ENCODE measurements around the gene ADAMTS5. TPM values are rescaled to one million over a fixed set of nuclear protein-coding genes. Genes with fewer than 3 reads are reported as not detected.

Gene ADAMTS5
- total RNA-seq, 1 donor from 2014 or later: 15.7 TPM

DNA sequence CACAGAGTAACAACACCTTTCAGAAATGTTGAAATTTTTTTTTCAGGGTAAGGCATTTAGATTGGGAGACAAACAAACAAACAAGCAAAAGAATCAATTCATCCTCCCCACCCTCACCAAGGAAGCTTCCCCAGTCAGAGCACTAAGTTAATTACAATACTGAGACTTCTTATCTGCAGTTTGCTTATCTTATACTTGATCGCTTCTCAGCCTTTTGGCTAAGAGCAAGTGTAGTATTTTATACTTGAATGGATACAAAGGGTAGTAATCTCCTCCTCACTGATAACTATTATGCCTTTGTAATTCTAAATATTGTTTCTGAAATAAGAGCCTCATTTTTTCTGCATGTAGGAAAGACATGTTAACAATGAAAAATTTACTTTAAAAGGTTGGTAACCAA lies 54.4 kb downstream of the ADAMTS5 start:
- H3K27ac ChIP-seq (ENCODE audit: low read depth, low read length): no peak overlapping the region
- no peak overlapping the region for H3K4me3 ChIP-seq (ENCODE audit: low read length in 3 of 3)
- no peaks in the 10 kb centered on the region for H3K36me3 ChIP-seq (ENCODE audit: control insufficient read depth in 3 of 3, insufficient read depth in 3 of 3, low read length in 3 of 3)
- H3K27me3 ChIP-seq (ENCODE audit: control insufficient read depth in 3 of 3, insufficient read depth in 3 of 3, low read length in 3 of 3): no peaks in the 10 kb centered on the region
- no peak overlapping the region for H3K9ac ChIP-seq (ENCODE audit: low read depth in 1 of 3, low read length in 3 of 3)
- no peaks in the 10 kb centered on the region for H3K4me1 ChIP-seq (ENCODE audit: control insufficient read depth in 3 of 3, insufficient read depth in 3 of 3, low read length in 3 of 3)
- peaks cover 0 to 9% (median 0%) of the 10 kb centered on the region in 3 donors for H3K9me3 ChIP-seq (ENCODE audit: control insufficient read depth in 3 of 3, low read length in 3 of 3)

DNA sequence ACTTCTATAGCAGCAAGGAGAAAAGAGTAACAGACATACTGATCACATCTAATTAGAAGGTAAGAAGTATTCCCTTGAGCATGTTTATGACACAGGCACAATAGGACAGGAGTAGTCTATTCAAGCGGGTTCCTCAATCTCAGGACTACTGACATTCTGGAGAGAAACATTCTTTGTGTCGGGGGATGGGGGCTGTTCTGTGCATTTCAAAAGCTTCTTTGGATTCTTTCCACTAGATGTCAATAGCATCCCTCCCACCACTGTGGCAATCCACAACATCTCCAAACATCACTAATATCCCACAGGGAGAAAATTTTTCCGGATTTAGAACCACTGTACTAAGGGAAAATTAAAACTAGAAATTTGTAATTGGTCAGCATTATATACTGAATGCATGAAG lies 56.9 kb downstream of the ADAMTS5 start:
- Histone ChIP-seq H3K4me3 (ENCODE audit: low read length in 3 of 3) (no peak overlapping the region), H3K27ac (ENCODE audit: low read depth, low read length) (no peak overlapping the region), H3K4me1 (ENCODE audit: control insufficient read depth in 3 of 3, insufficient read depth in 3 of 3, low read length in 3 of 3) (no peaks in the 10 kb centered on the region), H3K36me3 (ENCODE audit: control insufficient read depth in 3 of 3, insufficient read depth in 3 of 3, low read length in 3 of 3) (no peaks in the 10 kb centered on the region), H3K9ac (ENCODE audit: low read depth in 1 of 3, low read length in 3 of 3) (no peak overlapping the region), H3K9me3 (ENCODE audit: control insufficient read depth in 3 of 3, low read length in 3 of 3) (peaks cover 0 to 9% (median 0%) of the 10 kb centered on the region in 3 donors), H3K27me3 (ENCODE audit: control insufficient read depth in 3 of 3, insufficient read depth in 3 of 3, low read length in 3 of 3) (no peaks in the 10 kb centered on the region)

DNA sequence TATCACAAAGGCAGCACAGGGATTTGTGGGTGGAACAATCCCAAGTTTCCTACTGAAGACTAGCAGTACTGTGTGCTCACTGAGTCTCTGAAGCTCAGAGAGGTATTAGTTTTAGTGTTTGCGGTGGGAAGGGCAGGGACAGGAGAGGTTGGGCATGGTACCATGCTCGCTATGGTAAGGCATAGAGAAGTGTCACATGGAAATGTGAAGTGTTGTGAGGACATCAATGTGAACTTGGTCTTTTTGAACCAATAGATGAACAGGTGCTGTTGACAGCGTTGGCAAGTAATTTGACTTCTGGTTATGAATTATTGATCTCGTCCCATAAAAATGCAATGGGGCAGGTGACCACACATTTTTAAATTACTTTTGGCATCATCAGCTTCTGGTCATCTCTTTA lies 65.9 kb downstream of the ADAMTS5 start:
- Histone ChIP-seq H3K9ac (ENCODE audit: low read depth in 1 of 3, low read length in 3 of 3) (no peak overlapping the region), H3K4me3 (ENCODE audit: low read length in 3 of 3) (no peak overlapping the region), H3K27me3 (ENCODE audit: control insufficient read depth in 3 of 3, insufficient read depth in 3 of 3, low read length in 3 of 3) (no peaks in the 10 kb centered on the region), H3K9me3 (ENCODE audit: control insufficient read depth in 3 of 3, low read length in 3 of 3) (no peaks in the 10 kb centered on the region), H3K27ac (ENCODE audit: low read depth, low read length) (no peak overlapping the region), H3K4me1 (ENCODE audit: control insufficient read depth in 3 of 3, insufficient read depth in 3 of 3, low read length in 3 of 3) (no peaks in the 10 kb centered on the region), H3K36me3 (ENCODE audit: control insufficient read depth in 3 of 3, insufficient read depth in 3 of 3, low read length in 3 of 3) (no peaks in the 10 kb centered on the region)

DNA sequence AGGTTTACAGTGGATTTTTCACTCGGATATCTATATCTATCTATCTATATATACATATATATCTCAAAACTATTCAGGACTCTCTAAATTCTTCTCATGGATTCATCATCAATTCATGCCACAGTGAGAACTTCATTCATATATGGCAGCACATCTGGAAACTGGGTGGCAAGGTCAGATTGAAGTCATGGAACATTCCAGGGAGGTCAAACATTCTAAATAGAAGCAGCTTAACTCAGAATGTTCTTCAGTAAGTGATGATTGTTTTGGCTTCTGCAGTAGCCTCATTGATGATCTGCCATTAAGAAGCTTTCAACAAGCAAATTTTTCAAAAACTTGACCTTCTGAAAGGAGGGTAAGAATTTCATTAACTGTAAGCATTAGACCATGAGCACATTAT lies 74.7 kb downstream of the ADAMTS5 start:
- Histone ChIP-seq H3K9ac (ENCODE audit: low read depth in 1 of 3, low read length in 3 of 3) (no peak overlapping the region), H3K36me3 (ENCODE audit: control insufficient read depth in 3 of 3, insufficient read depth in 3 of 3, low read length in 3 of 3) (no peaks in the 10 kb centered on the region), H3K27me3 (ENCODE audit: control insufficient read depth in 3 of 3, insufficient read depth in 3 of 3, low read length in 3 of 3) (no peaks in the 10 kb centered on the region), H3K4me1 (ENCODE audit: control insufficient read depth in 3 of 3, insufficient read depth in 3 of 3, low read length in 3 of 3) (no peaks in the 10 kb centered on the region), H3K9me3 (ENCODE audit: control insufficient read depth in 3 of 3, low read length in 3 of 3) (no peaks in the 10 kb centered on the region), H3K27ac (ENCODE audit: low read depth, low read length) (no peak overlapping the region), H3K4me3 (ENCODE audit: low read length in 3 of 3) (no peak overlapping the region)

DNA sequence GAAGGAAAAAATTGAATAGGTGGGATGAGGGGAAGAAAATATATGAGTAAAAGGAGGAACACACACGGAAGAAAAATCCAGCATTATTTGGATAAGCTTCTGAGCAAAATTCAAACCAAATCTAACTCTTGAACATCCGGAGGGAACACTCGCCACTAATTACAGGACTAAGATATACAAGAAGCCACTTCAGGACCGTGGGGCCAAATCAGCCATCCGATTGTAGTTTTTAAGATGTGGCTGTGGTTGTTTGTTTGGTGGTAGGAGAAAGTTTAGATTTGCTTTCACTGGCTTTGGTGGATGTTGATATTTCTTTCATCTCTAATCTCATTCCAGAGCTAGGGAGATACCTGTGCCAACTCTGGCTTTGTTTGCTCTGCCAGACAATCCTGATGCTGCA lies 78.0 kb downstream of the ADAMTS5 start:
- no peak overlapping the region for H3K9ac ChIP-seq (ENCODE audit: low read depth in 1 of 3, low read length in 3 of 3)
- H3K9me3 ChIP-seq (ENCODE audit: control insufficient read depth in 3 of 3, low read length in 3 of 3): no peaks in the 10 kb centered on the region
- H3K36me3 ChIP-seq (ENCODE audit: control insufficient read depth in 3 of 3, insufficient read depth in 3 of 3, low read length in 3 of 3): no peaks in the 10 kb centered on the region
- no peak overlapping the region for H3K4me3 ChIP-seq (ENCODE audit: low read length in 3 of 3)
- no peaks in the 10 kb centered on the region for H3K4me1 ChIP-seq (ENCODE audit: control insufficient read depth in 3 of 3, insufficient read depth in 3 of 3, low read length in 3 of 3)
- no peak overlapping the region for H3K27ac ChIP-seq (ENCODE audit: low read depth, low read length)
- H3K27me3 ChIP-seq (ENCODE audit: control insufficient read depth in 3 of 3, insufficient read depth in 3 of 3, low read length in 3 of 3): no peaks in the 10 kb centered on the region

DNA sequence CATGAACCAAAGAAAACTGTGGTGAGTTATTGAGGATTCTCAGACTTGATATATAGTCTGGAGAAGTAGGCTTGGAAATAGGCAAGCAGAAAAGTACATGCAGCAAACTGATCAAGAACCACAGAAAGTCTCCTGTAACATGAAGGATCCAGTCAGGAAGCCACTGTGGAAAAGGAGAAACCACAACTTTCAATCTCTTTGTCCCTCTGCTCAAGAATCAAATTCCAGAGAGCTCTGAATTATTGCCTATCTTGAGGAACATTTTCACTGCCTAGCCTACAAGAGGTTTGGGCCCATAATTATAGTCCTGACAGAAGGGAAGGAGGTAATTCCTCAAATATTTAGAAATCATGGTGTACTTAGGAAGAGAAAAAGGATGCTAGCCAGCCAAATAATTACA lies 78.6 kb downstream of the ADAMTS5 start:
- Histone ChIP-seq H3K9ac (ENCODE audit: low read depth in 1 of 3, low read length in 3 of 3) (no peak overlapping the region), H3K27ac (ENCODE audit: low read depth, low read length) (no peak overlapping the region), H3K4me1 (ENCODE audit: control insufficient read depth in 3 of 3, insufficient read depth in 3 of 3, low read length in 3 of 3) (no peaks in the 10 kb centered on the region), H3K9me3 (ENCODE audit: control insufficient read depth in 3 of 3, low read length in 3 of 3) (no peaks in the 10 kb centered on the region), H3K4me3 (ENCODE audit: low read length in 3 of 3) (no peak overlapping the region), H3K27me3 (ENCODE audit: control insufficient read depth in 3 of 3, insufficient read depth in 3 of 3, low read length in 3 of 3) (no peaks in the 10 kb centered on the region), H3K36me3 (ENCODE audit: control insufficient read depth in 3 of 3, insufficient read depth in 3 of 3, low read length in 3 of 3) (no peaks in the 10 kb centered on the region)

DNA sequence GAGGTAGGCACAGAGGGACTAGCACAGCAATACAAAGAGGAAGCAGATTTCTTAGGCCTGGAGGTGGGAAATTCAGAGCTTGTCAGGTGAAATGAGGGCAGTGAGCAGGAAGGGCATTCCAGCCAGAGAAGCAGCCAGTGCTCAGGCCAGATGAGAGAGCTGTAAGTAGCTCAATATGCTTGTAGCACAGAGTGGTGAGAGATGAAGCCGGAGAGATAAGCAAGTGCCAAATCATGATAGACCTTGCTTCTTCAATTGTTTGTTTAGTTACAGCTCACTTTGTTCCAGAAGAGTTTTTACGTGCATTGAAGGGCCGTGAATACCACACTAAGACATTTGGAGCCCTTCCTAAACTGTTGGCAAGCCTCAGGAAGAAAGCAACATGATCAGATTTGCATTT lies 79.6 kb downstream of the ADAMTS5 start:
- H3K36me3 ChIP-seq (ENCODE audit: control insufficient read depth in 3 of 3, insufficient read depth in 3 of 3, low read length in 3 of 3): no peaks in the 10 kb centered on the region
- H3K4me1 ChIP-seq (ENCODE audit: control insufficient read depth in 3 of 3, insufficient read depth in 3 of 3, low read length in 3 of 3): no peaks in the 10 kb centered on the region
- no peaks in the 10 kb centered on the region for H3K9me3 ChIP-seq (ENCODE audit: control insufficient read depth in 3 of 3, low read length in 3 of 3)
- H3K27me3 ChIP-seq (ENCODE audit: control insufficient read depth in 3 of 3, insufficient read depth in 3 of 3, low read length in 3 of 3): no peaks in the 10 kb centered on the region
- no peak overlapping the region for H3K27ac ChIP-seq (ENCODE audit: low read depth, low read length)
- H3K9ac ChIP-seq (ENCODE audit: low read depth in 1 of 3, low read length in 3 of 3): no peak overlapping the region
- no peak overlapping the region for H3K4me3 ChIP-seq (ENCODE audit: low read length in 3 of 3)

DNA sequence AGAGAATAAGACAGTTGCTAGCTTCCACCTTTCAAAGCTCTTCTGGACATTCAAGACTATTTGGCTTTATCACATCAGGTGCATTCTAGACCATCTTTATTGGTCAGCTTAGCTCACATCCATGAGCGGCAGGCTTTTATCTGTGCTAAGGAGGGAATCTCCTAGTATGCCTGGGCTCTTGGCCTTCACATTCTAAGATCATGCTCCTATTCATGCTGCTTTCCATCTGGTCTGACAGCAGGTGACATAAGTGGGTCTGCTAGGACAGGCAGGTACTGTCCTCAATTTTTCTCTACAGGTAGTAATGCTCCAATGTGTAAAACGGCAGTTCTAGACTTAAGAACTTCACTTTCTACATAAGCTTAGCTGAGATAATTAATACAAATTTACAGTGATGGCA lies 82.5 kb downstream of the ADAMTS5 start:
- Histone ChIP-seq H3K9me3 (ENCODE audit: control insufficient read depth in 3 of 3, low read length in 3 of 3) (no peaks in the 10 kb centered on the region), H3K4me1 (ENCODE audit: control insufficient read depth in 3 of 3, insufficient read depth in 3 of 3, low read length in 3 of 3) (no peaks in the 10 kb centered on the region), H3K9ac (ENCODE audit: low read depth in 1 of 3, low read length in 3 of 3) (no peak overlapping the region), H3K36me3 (ENCODE audit: control insufficient read depth in 3 of 3, insufficient read depth in 3 of 3, low read length in 3 of 3) (no peaks in the 10 kb centered on the region), H3K27ac (ENCODE audit: low read depth, low read length) (no peak overlapping the region), H3K4me3 (ENCODE audit: low read length in 3 of 3) (no peak overlapping the region), H3K27me3 (ENCODE audit: control insufficient read depth in 3 of 3, insufficient read depth in 3 of 3, low read length in 3 of 3) (no peaks in the 10 kb centered on the region)

DNA sequence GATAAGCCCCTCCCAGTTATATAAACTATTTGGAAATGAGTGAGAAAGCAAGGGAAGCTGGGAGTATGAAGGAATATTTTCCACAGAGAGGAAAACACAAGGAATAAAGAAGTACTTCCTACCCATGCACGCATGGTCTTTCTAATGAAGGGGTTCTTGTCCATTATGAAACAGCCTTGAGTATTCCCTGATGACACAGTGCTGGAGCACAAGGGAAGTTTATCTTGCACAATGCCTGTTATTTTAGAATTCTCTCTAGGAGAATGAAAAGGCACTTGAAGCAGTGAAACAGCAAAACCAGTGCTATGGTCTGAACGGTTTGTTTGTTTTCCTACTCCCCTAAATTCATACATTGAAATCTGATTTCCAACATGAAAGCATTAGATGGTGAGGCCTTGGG lies 83.1 kb downstream of the ADAMTS5 start:
- Histone ChIP-seq H3K36me3 (ENCODE audit: control insufficient read depth in 3 of 3, insufficient read depth in 3 of 3, low read length in 3 of 3) (no peaks in the 10 kb centered on the region), H3K4me3 (ENCODE audit: low read length in 3 of 3) (no peak overlapping the region), H3K9me3 (ENCODE audit: control insufficient read depth in 3 of 3, low read length in 3 of 3) (no peaks in the 10 kb centered on the region), H3K9ac (ENCODE audit: low read depth in 1 of 3, low read length in 3 of 3) (no peak overlapping the region), H3K4me1 (ENCODE audit: control insufficient read depth in 3 of 3, insufficient read depth in 3 of 3, low read length in 3 of 3) (no peaks in the 10 kb centered on the region), H3K27ac (ENCODE audit: low read depth, low read length) (no peak overlapping the region), H3K27me3 (ENCODE audit: control insufficient read depth in 3 of 3, insufficient read depth in 3 of 3, low read length in 3 of 3) (no peaks in the 10 kb centered on the region)

DNA sequence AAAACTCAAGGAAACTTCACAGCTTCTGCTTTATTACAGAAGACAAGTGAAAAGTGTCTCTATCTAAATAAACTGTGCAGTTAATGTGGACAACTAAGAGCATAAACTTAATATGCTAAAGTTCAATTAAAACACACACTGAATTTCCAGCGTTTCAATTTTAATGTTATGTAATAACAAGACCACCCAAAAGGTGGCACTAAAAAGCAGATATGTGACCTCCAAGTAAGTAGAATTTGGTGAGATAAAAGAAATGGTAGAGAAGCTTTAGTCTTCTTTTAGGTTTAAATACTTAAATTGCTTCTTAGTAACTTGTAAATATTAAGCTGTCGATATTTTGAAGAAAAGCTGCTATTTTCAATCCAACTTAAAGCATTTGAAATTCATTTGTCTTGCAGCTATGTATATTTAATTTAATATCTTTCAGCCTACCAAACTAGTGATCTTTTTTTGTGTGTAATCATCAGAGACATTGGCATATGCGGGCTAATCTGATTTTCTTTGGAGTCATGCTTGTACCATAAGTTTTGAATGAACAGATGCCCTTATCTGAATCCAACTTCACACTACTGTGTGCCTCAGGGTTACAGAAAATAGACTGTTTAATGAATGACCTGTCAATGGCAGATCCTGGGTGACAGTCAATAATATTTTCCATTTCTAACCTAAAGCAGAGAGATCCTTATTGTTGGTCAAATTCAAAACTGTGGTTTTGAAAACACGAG lies 85.2 kb downstream of the ADAMTS5 start:
- Histone ChIP-seq H3K27me3 (ENCODE audit: control insufficient read depth in 3 of 3, insufficient read depth in 3 of 3, low read length in 3 of 3) (no peaks in the 10 kb centered on the region), H3K9me3 (ENCODE audit: control insufficient read depth in 3 of 3, low read length in 3 of 3) (no peaks in the 10 kb centered on the region), H3K4me3 (ENCODE audit: low read length in 3 of 3) (no peak overlapping the region), H3K4me1 (ENCODE audit: control insufficient read depth in 3 of 3, insufficient read depth in 3 of 3, low read length in 3 of 3) (no peaks in the 10 kb centered on the region), H3K36me3 (ENCODE audit: control insufficient read depth in 3 of 3, insufficient read depth in 3 of 3, low read length in 3 of 3) (no peaks in the 10 kb centered on the region), H3K9ac (ENCODE audit: low read depth in 1 of 3, low read length in 3 of 3) (no peak overlapping the region), H3K27ac (ENCODE audit: low read depth, low read length) (no peak overlapping the region)
